ENCODE results near the gene BABAM2. TPM values are rescaled to one million over a fixed set of nuclear protein-coding genes. Genes with fewer than 3 reads are reported as not detected.

Gene BABAM2
- total RNA-seq, 2 donors from 2014 or later, result 36.4 to 40.9 TPM

- Mint-ChIP-seq H3K9me3 (no peaks in the 10 kb centered on the region), H3K4me3 (no peak overlapping the region), H3K4me1 (peaks cover 9% of the 10 kb centered on the region), H3K36me3 (ENCODE audit: low read depth) (no peaks in the 10 kb centered on the region), H3K27ac (no peak overlapping the region), H3K27me3 (ENCODE audit: insufficient read depth) (no peaks in the 10 kb centered on the region)
- Histone ChIP-seq H3K4me3 (ENCODE audit: low read length) (no peak overlapping the region), H3K27me3 (ENCODE audit: control insufficient read depth, insufficient read depth, low read length, poor library complexity, severe bottlenecking) (no peaks in the 10 kb centered on the region), H3K9ac (ENCODE audit: extremely low read depth, low read length, poor library complexity, severe bottlenecking) (no peak overlapping the region), H3K4me1 (ENCODE audit: control insufficient read depth, insufficient read depth, low read length) (peaks cover 4% of the 10 kb centered on the region), H3K27ac (ENCODE audit: low read depth, low read length) (no peak overlapping the region), H3K9me3 (ENCODE audit: control insufficient read depth, low read length) (peaks cover 1% of the 10 kb centered on the region), H3K36me3 (ENCODE audit: control insufficient read depth, insufficient read depth, low read length) (no peaks in the 10 kb centered on the region)
- TF ChIP-seq CTCF (conservative IDR thresholded peaks at IDR 0.05), result no peak
- DNase-seq, result no peak
- 92 to 96% methylated on average over 8 of the region's 8 CpGs for whole genome bisulfite sequencing, 2 experiments (ENCODE audit: insufficient coverage in 1 of 2, insufficient read length in 1 of 2)
Observed at GRCh38 chr2:28164280-28164801, 273.8 kb downstream of the BABAM2 start.

- no peaks in the 10 kb centered on the region for H3K36me3 ChIP-seq (ENCODE audit: control insufficient read depth, insufficient read depth, low read length)
- 95 to 96% methylated on average over 3 to 5 of the region's 5 CpGs for WGBS, 2 experiments (ENCODE audit: insufficient coverage in 1 of 2, insufficient read length in 1 of 2)
- H3K4me3 ChIP-seq (ENCODE audit: low read length), result no peak overlapping the region
- peaks cover 5% of the 10 kb centered on the region for H3K9me3 ChIP-seq (ENCODE audit: control insufficient read depth, low read length)
- DNase-seq, result no peak
- Mint-ChIP-seq H3K36me3 (ENCODE audit: low read depth) (no peaks in the 10 kb centered on the region), H3K4me1 (peaks cover 9% of the 10 kb centered on the region), H3K9me3 (no peaks in the 10 kb centered on the region), H3K4me3 (no peak overlapping the region), H3K27ac (no peak overlapping the region), H3K27me3 (ENCODE audit: insufficient read depth) (no peaks in the 10 kb centered on the region)
- TF ChIP-seq CTCF (conservative IDR thresholded peaks at IDR 0.05), result no peak
- peaks cover 4% of the 10 kb centered on the region for H3K4me1 ChIP-seq (ENCODE audit: control insufficient read depth, insufficient read depth, low read length)
- H3K27me3 ChIP-seq (ENCODE audit: control insufficient read depth, insufficient read depth, low read length, poor library complexity, severe bottlenecking), result no peaks in the 10 kb centered on the region
- H3K27ac ChIP-seq (ENCODE audit: low read depth, low read length), result no peak overlapping the region
- H3K9ac ChIP-seq (ENCODE audit: extremely low read depth, low read length, poor library complexity, severe bottlenecking), result no peak overlapping the region
Observed at GRCh38 chr2:28165087-28165635, 274.6 kb downstream of the BABAM2 start.

- Histone ChIP-seq H3K4me1 (ENCODE audit: control insufficient read depth, insufficient read depth, low read length) (peaks cover 4% of the 10 kb centered on the region), H3K36me3 (ENCODE audit: control insufficient read depth, insufficient read depth, low read length) (no peaks in the 10 kb centered on the region), H3K27me3 (ENCODE audit: control insufficient read depth, insufficient read depth, low read length, poor library complexity, severe bottlenecking) (no peaks in the 10 kb centered on the region), H3K9me3 (ENCODE audit: control insufficient read depth, low read length) (peaks cover 5% of the 10 kb centered on the region), H3K9ac (ENCODE audit: extremely low read depth, low read length, poor library complexity, severe bottlenecking) (no peak overlapping the region), H3K27ac (ENCODE audit: low read depth, low read length) (no peak overlapping the region), H3K4me3 (ENCODE audit: low read length) (no peak overlapping the region)
- Mint-ChIP-seq H3K27me3 (ENCODE audit: insufficient read depth) (no peaks in the 10 kb centered on the region), H3K36me3 (ENCODE audit: low read depth) (no peaks in the 10 kb centered on the region), H3K9me3 (no peaks in the 10 kb centered on the region), H3K4me3 (no peak overlapping the region), H3K27ac (no peak overlapping the region), H3K4me1 (peaks cover 9% of the 10 kb centered on the region)
- no peak for DNase-seq
- WGBS, 2 experiments (ENCODE audit: insufficient coverage in 1 of 2, insufficient read length in 1 of 2), result 98 to 100% methylated on average over 1 to 2 of the region's 2 CpGs
- TF ChIP-seq CTCF (conservative IDR thresholded peaks at IDR 0.05), result no peak
Observed at GRCh38 chr2:28166956-28167355, 276.4 kb downstream of the BABAM2 start.

Data from endodermal cell (in vitro differentiated cells).